ENCODE data around the gene HOXC4. TPM values are rescaled to one million over a fixed set of nuclear protein-coding genes. Genes with fewer than 3 reads are reported as not detected.
"Not testable (repeated sequence)": the region's sequence is repeated elsewhere in the genome, so short reads cannot be mapped to it uniquely, and the experiment has no call there.

HOXC4 gene
- total RNA-seq, 1 experiment from 2014 or later = 9.6 TPM

DNA sequence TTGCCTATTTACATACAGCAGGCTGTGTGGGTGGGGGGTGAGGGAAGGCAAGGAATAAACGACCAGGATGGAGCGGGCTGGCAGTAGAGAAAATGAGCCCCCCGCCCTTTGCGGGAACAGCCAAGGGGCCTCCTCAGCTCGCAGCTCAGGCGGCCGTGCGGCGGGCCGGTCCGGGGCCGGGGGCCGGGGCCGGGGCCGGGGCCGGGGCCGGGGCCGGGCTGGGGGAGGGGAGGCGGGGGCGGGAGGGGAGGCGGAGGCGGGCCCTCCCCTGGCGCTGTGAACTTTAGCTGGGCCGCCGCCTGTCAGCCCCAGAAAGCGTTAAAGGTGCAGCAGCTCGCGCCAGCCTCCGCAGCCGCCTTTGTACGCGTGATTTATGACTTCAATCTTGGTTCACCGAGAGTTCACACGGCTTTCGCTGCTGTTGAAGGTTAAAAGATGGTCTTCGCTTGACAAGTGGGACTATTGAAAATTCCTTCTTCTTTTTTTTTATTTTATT, 28.8 kb downstream of the HOXC4 start:
- peaks cover 6% of the 10 kb centered on the region for H3K4me1 ChIP-seq (ENCODE audit: insufficient read depth, low read length, poor library complexity, severe bottlenecking)
- no peak for TF ChIP-seq EZH2 (IDR thresholded peaks at IDR 0.05; ENCODE audit: borderline replicate concordance, low read depth, low read length, poor library complexity, severe bottlenecking)
- TF ChIP-seq, protein P1, sequence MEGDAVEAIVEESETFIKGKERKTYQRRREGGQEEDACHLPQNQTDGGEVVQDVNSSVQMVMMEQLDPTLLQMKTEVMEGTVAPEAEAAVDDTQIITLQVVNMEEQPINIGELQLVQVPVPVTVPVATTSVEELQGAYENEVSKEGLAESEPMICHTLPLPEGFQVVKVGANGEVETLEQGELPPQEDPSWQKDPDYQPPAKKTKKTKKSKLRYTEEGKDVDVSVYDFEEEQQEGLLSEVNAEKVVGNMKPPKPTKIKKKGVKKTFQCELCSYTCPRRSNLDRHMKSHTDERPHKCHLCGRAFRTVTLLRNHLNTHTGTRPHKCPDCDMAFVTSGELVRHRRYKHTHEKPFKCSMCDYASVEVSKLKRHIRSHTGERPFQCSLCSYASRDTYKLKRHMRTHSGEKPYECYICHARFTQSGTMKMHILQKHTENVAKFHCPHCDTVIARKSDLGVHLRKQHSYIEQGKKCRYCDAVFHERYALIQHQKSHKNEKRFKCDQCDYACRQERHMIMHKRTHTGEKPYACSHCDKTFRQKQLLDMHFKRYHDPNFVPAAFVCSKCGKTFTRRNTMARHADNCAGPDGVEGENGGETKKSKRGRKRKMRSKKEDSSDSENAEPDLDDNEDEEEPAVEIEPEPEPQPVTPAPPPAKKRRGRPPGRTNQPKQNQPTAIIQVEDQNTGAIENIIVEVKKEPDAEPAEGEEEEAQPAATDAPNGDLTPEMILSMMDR (conservative IDR thresholded peaks at IDR 0.05; ENCODE audit: low read depth, low read length) = no peak
- no peaks in the 10 kb centered on the region for H3K36me3 ChIP-seq (ENCODE audit: insufficient read depth, low read length, poor library complexity, severe bottlenecking)
- H3K27me3 ChIP-seq (replicated peaks; ENCODE audit: insufficient read depth, low read depth, low read length, poor library complexity) = no peaks in the 10 kb centered on the region
- BruUV-seq (replicated peaks) = no TSS peak
- H3K9me3 ChIP-seq (ENCODE audit: low read depth, low read length, poor library complexity, severe bottlenecking) = no peaks in the 10 kb centered on the region
- ChIA-PET CTCF (interaction anchor here (0.6 kb wide), 1 partner anchor 243 kb away, joined by 14 read pairs; the partner anchor contains the start of gene COPZ1), POLR2A (ENCODE audit: low non-redundant PET) (no interaction called here)
- peak overlapping the region; percentile 35 for H3K4me3 ChIP-seq (ENCODE audit: low read depth, low read length, poor library complexity, severe bottlenecking)
- DNase-seq (ENCODE audit: low spot score) = peak; percentile 45
- intact Hi-C loops (cut with micrococcal nuclease; ENCODE audit: unreplicated experiment) = no loop called here
- no peak overlapping the region for H3K27ac ChIP-seq (ENCODE audit: low read depth, low read length, poor library complexity, severe bottlenecking)

GRCh38 chr12:54088011-54088410, 34.4 kb downstream of the HOXC4 start:
- H3K36me3 ChIP-seq (ENCODE audit: insufficient read depth, low read length, poor library complexity, severe bottlenecking); H3K27me3 ChIP-seq (replicated peaks; ENCODE audit: insufficient read depth, low read depth, low read length, poor library complexity); H3K4me1 ChIP-seq (ENCODE audit: insufficient read depth, low read length, poor library complexity, severe bottlenecking); DNase-seq (ENCODE audit: low spot score); BruUV-seq (replicated peaks); H3K4me3 ChIP-seq (ENCODE audit: low read depth, low read length, poor library complexity, severe bottlenecking); POLR2A ChIA-PET (ENCODE audit: low non-redundant PET); intact Hi-C loops (cut with micrococcal nuclease; ENCODE audit: unreplicated experiment); H3K9me3 ChIP-seq (ENCODE audit: low read depth, low read length, poor library complexity, severe bottlenecking); CTCF ChIA-PET; H3K27ac ChIP-seq (ENCODE audit: low read depth, low read length, poor library complexity, severe bottlenecking): not testable (repeated sequence)

GRCh38 chr12:54089465-54089864, 35.8 kb downstream of the HOXC4 start:
- H3K27ac ChIP-seq (ENCODE audit: low read depth, low read length, poor library complexity, severe bottlenecking); H3K9me3 ChIP-seq (ENCODE audit: low read depth, low read length, poor library complexity, severe bottlenecking); H3K36me3 ChIP-seq (ENCODE audit: insufficient read depth, low read length, poor library complexity, severe bottlenecking); DNase-seq (ENCODE audit: low spot score); H3K4me3 ChIP-seq (ENCODE audit: low read depth, low read length, poor library complexity, severe bottlenecking); CTCF ChIA-PET; BruUV-seq (replicated peaks); H3K27me3 ChIP-seq (replicated peaks; ENCODE audit: insufficient read depth, low read depth, low read length, poor library complexity); POLR2A ChIA-PET (ENCODE audit: low non-redundant PET); H3K4me1 ChIP-seq (ENCODE audit: insufficient read depth, low read length, poor library complexity, severe bottlenecking); intact Hi-C loops (cut with micrococcal nuclease; ENCODE audit: unreplicated experiment): not testable (repeated sequence)

DNA sequence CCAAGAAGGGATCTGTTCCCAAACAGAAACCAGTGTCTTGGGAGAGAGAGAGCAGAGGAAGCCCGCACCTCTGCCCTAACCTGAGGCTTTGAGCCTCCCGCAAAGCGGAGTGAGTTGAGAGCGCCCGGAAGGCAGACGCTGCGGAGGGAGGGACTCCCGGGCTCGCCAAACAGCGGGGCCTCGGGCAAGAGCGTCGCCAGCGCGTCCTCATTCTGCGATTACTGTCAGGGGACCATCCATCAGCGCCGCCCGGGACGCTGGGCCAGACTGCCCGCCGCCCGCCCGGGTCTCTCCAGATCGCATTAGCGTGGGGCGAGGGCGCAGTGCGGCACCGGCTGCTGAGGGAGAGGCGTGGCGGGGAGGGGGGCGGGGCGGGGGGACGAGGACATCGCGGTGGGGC, 36.7 kb downstream of the HOXC4 start:
- CTCF ChIA-PET; H3K4me3 ChIP-seq (ENCODE audit: low read depth, low read length, poor library complexity, severe bottlenecking); intact Hi-C loops (cut with micrococcal nuclease; ENCODE audit: unreplicated experiment); H3K9me3 ChIP-seq (ENCODE audit: low read depth, low read length, poor library complexity, severe bottlenecking); H3K4me1 ChIP-seq (ENCODE audit: insufficient read depth, low read length, poor library complexity, severe bottlenecking); H3K27ac ChIP-seq (ENCODE audit: low read depth, low read length, poor library complexity, severe bottlenecking); POLR2A ChIA-PET (ENCODE audit: low non-redundant PET); BruUV-seq (replicated peaks); H3K27me3 ChIP-seq (replicated peaks; ENCODE audit: insufficient read depth, low read depth, low read length, poor library complexity); H3K36me3 ChIP-seq (ENCODE audit: insufficient read depth, low read length, poor library complexity, severe bottlenecking): not testable (repeated sequence)
- peak; percentile 26 for DNase-seq (ENCODE audit: low spot score)

DNA sequence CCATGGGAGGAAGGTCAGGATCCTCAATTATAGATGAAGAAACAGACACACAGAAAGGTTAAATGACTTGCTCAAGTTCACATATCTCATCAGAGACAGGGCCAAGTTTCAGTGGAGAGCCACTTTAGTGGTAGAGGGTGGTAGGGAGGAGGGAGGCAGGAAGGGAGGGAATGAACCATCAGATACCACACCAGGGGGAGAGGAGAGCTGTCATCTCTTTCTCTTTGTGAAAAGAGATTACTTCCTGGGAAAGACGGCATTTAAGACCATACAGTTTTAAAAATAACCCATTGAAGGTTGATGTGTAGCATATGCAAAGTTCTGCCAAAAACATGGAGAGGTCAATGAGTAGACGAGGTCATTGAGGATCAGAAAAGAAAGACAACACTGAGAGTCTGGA, 39.3 kb downstream of the HOXC4 start:
- intact Hi-C loops (cut with micrococcal nuclease; ENCODE audit: unreplicated experiment); BruUV-seq (replicated peaks); H3K27me3 ChIP-seq (replicated peaks; ENCODE audit: insufficient read depth, low read depth, low read length, poor library complexity); H3K4me1 ChIP-seq (ENCODE audit: insufficient read depth, low read length, poor library complexity, severe bottlenecking); DNase-seq (ENCODE audit: low spot score); H3K9me3 ChIP-seq (ENCODE audit: low read depth, low read length, poor library complexity, severe bottlenecking); H3K4me3 ChIP-seq (ENCODE audit: low read depth, low read length, poor library complexity, severe bottlenecking); H3K27ac ChIP-seq (ENCODE audit: low read depth, low read length, poor library complexity, severe bottlenecking); POLR2A ChIA-PET (ENCODE audit: low non-redundant PET); H3K36me3 ChIP-seq (ENCODE audit: insufficient read depth, low read length, poor library complexity, severe bottlenecking); CTCF ChIA-PET: not testable (repeated sequence)

GRCh38 chr12:54095928-54096327, 42.3 kb downstream of the HOXC4 start:
- H3K4me1 ChIP-seq (ENCODE audit: insufficient read depth, low read length, poor library complexity, severe bottlenecking); POLR2A ChIA-PET (ENCODE audit: low non-redundant PET); H3K4me3 ChIP-seq (ENCODE audit: low read depth, low read length, poor library complexity, severe bottlenecking); H3K9me3 ChIP-seq (ENCODE audit: low read depth, low read length, poor library complexity, severe bottlenecking); BruUV-seq (replicated peaks); intact Hi-C loops (cut with micrococcal nuclease; ENCODE audit: unreplicated experiment); CTCF ChIA-PET; DNase-seq (ENCODE audit: low spot score); H3K27me3 ChIP-seq (replicated peaks; ENCODE audit: insufficient read depth, low read depth, low read length, poor library complexity); H3K27ac ChIP-seq (ENCODE audit: low read depth, low read length, poor library complexity, severe bottlenecking); H3K36me3 ChIP-seq (ENCODE audit: insufficient read depth, low read length, poor library complexity, severe bottlenecking): not testable (repeated sequence)

DNA sequence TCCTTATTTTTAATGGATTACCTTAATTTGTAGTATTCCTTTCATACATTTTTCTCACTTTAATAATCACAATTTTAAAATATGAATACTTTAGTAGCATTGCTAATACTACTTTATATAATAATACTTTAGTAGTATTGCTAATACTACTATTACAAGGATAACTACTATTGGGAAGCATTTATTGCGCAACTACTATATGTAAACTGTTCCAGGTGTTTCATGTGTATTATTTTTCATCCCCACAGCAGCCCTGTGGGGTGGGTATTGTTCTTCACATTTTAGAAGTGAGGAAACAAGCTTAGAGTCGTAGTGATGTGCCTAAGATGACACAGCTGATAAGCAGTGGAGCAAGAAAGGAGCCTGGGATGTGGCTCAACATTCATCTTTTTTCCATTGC, 45.0 kb downstream of the HOXC4 start:
- DNase-seq (ENCODE audit: low spot score); BruUV-seq (replicated peaks); H3K4me1 ChIP-seq (ENCODE audit: insufficient read depth, low read length, poor library complexity, severe bottlenecking); H3K27ac ChIP-seq (ENCODE audit: low read depth, low read length, poor library complexity, severe bottlenecking); H3K36me3 ChIP-seq (ENCODE audit: insufficient read depth, low read length, poor library complexity, severe bottlenecking); CTCF ChIA-PET; H3K4me3 ChIP-seq (ENCODE audit: low read depth, low read length, poor library complexity, severe bottlenecking); POLR2A ChIA-PET (ENCODE audit: low non-redundant PET); H3K27me3 ChIP-seq (replicated peaks; ENCODE audit: insufficient read depth, low read depth, low read length, poor library complexity); H3K9me3 ChIP-seq (ENCODE audit: low read depth, low read length, poor library complexity, severe bottlenecking); intact Hi-C loops (cut with micrococcal nuclease; ENCODE audit: unreplicated experiment): not testable (repeated sequence)
